ENCODE data around the gene CNDP2.

Gene CNDP2

DNA sequence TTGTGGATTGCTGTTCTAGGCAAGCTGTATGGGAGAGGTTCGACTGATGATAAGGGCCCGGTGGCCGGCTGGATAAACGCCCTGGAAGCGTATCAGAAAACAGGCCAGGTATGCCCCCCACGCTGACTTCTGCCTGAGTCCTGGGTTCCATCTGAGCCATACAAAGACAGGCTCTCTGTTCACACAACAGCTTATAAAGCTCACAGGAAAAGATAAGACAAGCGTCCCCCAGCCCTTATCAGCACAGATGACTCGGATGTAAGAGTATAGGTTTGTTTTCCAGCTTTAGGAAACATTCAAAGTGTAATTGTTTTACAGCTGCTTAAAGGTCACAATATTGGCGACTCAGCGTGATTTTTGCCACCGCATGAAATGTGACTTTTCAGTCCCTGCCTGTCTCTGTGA is 12.7 kb downstream of the CNDP2 start:
- Histone ChIP-seq H3F3A (ENCODE audit: insufficient read depth, low read length) (no peaks in the 10 kb centered on the region), H3K27ac (ENCODE audit: low read depth, low read length, poor library complexity, severe bottlenecking) (no peak overlapping the region), H3K9me3 (ENCODE audit: low read length) (no peaks in the 10 kb centered on the region), H3K79me2 (ENCODE audit: insufficient read depth, low read length) (no peaks in the 10 kb centered on the region), H3K9ac (ENCODE audit: low read length) (no peak overlapping the region), H3K4me1 (ENCODE audit: insufficient read depth, low read length, severe bottlenecking) (no peaks in the 10 kb centered on the region), H3K4me3 (ENCODE audit: low read depth, low read length, poor library complexity, severe bottlenecking) (no peak overlapping the region), H4K20me1 (ENCODE audit: insufficient read depth, low read length) (no peaks in the 10 kb centered on the region), H3K27me3 (ENCODE audit: insufficient read depth, low read length) (no peaks in the 10 kb centered on the region), H3K4me2 (ENCODE audit: low read length) (no peak overlapping the region), H2AFZ (ENCODE audit: low read length) (no peak overlapping the region), H3K9me2 (ENCODE audit: low read depth, low read length) (no peaks in the 10 kb centered on the region), H3K36me3 (ENCODE audit: insufficient read depth, low read length) (peaks cover 93% of the 10 kb centered on the region)
- TF ChIP-seq CTCF (IDR thresholded peaks at IDR 0.05; ENCODE audit: low read length), result no peak
- no peak for TF ChIP-seq EZH2 (IDR thresholded peaks at IDR 0.05; ENCODE audit: borderline replicate concordance, low read length)

DNA sequence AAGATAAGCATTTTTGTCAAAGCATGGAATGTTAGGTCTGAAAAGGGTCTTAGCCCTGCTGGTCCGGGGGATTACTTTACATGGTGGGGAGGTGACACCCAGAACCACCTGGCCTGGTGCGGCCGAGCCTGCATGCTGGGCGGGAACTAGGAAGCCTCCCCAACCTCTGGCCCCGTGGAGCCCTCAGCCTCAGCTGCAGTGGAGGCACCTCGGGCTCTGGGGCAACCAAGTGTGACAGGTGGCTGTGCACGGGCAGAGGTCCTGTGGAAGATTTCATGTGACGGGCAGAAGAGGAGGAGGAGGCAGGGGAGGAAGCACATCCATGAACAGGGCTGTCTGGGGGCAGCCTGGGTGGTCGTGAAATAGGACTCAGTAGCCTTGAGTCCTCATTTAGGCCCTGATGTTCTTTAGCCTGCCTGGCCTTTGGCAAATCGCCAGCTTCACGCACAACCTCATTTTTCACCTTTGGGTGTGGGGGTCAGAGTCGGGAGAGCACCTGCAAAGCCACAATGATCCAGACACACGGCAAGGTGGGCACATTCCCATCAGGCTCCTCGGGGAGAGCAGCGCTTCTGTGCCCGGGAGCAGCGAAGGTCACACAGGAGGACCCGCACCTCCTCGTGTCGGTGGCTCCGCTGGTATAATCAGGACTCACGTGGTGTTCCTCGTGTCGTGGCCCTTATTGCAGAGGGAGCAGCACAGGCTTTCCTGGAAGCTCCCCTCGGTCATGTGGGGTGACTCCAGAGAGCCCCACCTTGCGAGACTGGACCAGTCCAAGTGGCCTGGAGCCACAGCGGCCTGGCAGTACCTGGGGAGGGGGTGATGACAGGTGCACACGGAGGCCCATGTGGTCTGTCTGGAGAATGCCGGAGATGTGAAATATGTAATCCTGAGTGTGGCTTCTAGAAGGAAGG is 13.9 kb downstream of the CNDP2 start:
- Histone ChIP-seq H3K79me2 (ENCODE audit: insufficient read depth, low read length) (no peaks in the 10 kb centered on the region), H4K20me1 (ENCODE audit: insufficient read depth, low read length) (no peaks in the 10 kb centered on the region), H3K36me3 (ENCODE audit: insufficient read depth, low read length) (peaks cover 88% of the 10 kb centered on the region), H2AFZ (ENCODE audit: low read length) (no peak overlapping the region), H3K4me3 (ENCODE audit: low read depth, low read length, poor library complexity, severe bottlenecking) (no peak overlapping the region), H3K27me3 (ENCODE audit: insufficient read depth, low read length) (no peaks in the 10 kb centered on the region), H3K4me1 (ENCODE audit: insufficient read depth, low read length, severe bottlenecking) (no peaks in the 10 kb centered on the region), H3F3A (ENCODE audit: insufficient read depth, low read length) (no peaks in the 10 kb centered on the region), H3K4me2 (ENCODE audit: low read length) (no peak overlapping the region), H3K9ac (ENCODE audit: low read length) (no peak overlapping the region), H3K27ac (ENCODE audit: low read depth, low read length, poor library complexity, severe bottlenecking) (no peak overlapping the region), H3K9me2 (ENCODE audit: low read depth, low read length) (no peaks in the 10 kb centered on the region), H3K9me3 (ENCODE audit: low read length) (no peaks in the 10 kb centered on the region)
- TF ChIP-seq CTCF (IDR thresholded peaks at IDR 0.05; ENCODE audit: low read length) (no peak), EZH2 (IDR thresholded peaks at IDR 0.05; ENCODE audit: borderline replicate concordance, low read length) (no peak)

DNA sequence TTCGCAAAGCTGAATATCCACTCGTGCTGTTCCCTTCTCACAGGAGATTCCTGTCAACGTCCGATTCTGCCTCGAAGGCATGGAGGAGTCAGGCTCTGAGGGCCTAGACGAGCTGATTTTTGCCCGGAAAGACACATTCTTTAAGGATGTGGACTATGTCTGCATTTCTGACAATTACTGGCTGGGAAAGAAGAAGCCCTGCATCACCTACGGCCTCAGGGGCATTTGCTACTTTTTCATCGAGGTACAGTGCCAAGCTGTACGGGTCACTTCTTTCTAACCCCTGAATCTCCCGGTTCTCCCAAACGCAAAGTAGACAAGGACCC is 14.6 kb downstream of the CNDP2 start:
- no peak overlapping the region for H3K9ac ChIP-seq (ENCODE audit: low read length)
- H3F3A ChIP-seq (ENCODE audit: insufficient read depth, low read length), result no peaks in the 10 kb centered on the region
- H3K27ac ChIP-seq (ENCODE audit: low read depth, low read length, poor library complexity, severe bottlenecking), result no peak overlapping the region
- H3K4me3 ChIP-seq (ENCODE audit: low read depth, low read length, poor library complexity, severe bottlenecking), result no peak overlapping the region
- no peaks in the 10 kb centered on the region for H3K9me3 ChIP-seq (ENCODE audit: low read length)
- H3K4me1 ChIP-seq (ENCODE audit: insufficient read depth, low read length, severe bottlenecking), result no peaks in the 10 kb centered on the region
- no peak for TF ChIP-seq EZH2 (IDR thresholded peaks at IDR 0.05; ENCODE audit: borderline replicate concordance, low read length)
- TF ChIP-seq CTCF (IDR thresholded peaks at IDR 0.05; ENCODE audit: low read length), result no peak
- peaks cover 88% of the 10 kb centered on the region for H3K36me3 ChIP-seq (ENCODE audit: insufficient read depth, low read length)
- no peaks in the 10 kb centered on the region for H4K20me1 ChIP-seq (ENCODE audit: insufficient read depth, low read length)
- no peak overlapping the region for H3K4me2 ChIP-seq (ENCODE audit: low read length)
- H3K79me2 ChIP-seq (ENCODE audit: insufficient read depth, low read length), result no peaks in the 10 kb centered on the region
- no peaks in the 10 kb centered on the region for H3K27me3 ChIP-seq (ENCODE audit: insufficient read depth, low read length)
- no peak overlapping the region for H2AFZ ChIP-seq (ENCODE audit: low read length)
- no peaks in the 10 kb centered on the region for H3K9me2 ChIP-seq (ENCODE audit: low read depth, low read length)

Measured in OCI-LY1 (cell line).